Body of pancreas (tissue), 4 donors: ENCODE results near the gene UBE2I.

Experiments
- CTCF ChIP-seq, 7 experiments: fragments of 450-650 bp in 4 of 7; fragments of 200-600 bp in 3 of 7; sonication (generic) in 3 of 7; IDR thresholded peaks; one replicate each; pipeline ENCODE4 v1.5.1; 2016 to 2019; ENCODE audit warnings: antibody characterized with exemption in 7 of 7
- POLR2A ChIP-seq, 3 donors: fragments of 450-650 bp; IDR thresholded peaks; one replicate each; pipeline ENCODE4 v1.6.1; 2016; ENCODE audit warnings: antibody characterized with exemption in 3 of 3, mild to moderate bottlenecking in 2 of 3

- TF ChIP-seq CTCF (IDR thresholded peaks at IDR 0.05) (no peak), POLR2A (IDR thresholded peaks at IDR 0.05) (no peak)
Observed at GRCh38 chr16:1316033-1316405, 6.6 kb downstream of the UBE2I start.
